DMS79 (cell line): ENCODE measurements around the gene SNRNP200.
"Not testable (repeated sequence)": the region's sequence is repeated elsewhere in the genome, so short reads cannot be mapped to it uniquely, and the experiment has no call there.

Source experiments
- DNase-seq: peaks from one replicate; lab custom pipeline; 2025; lab: John Stamatoyannopoulos, UW

Gene SNRNP200

GRCh38 chr2:96325041-96325883 is 19.9 kb upstream of the SNRNP200 start, which contains the start of gene ITPRIPL1:
Gene ITPRIPL1 (plus strand): TSS chr2:96325317. CDS start chr2:96325840, 523 bp downstream.
- no peak for DNase-seq

DNA sequence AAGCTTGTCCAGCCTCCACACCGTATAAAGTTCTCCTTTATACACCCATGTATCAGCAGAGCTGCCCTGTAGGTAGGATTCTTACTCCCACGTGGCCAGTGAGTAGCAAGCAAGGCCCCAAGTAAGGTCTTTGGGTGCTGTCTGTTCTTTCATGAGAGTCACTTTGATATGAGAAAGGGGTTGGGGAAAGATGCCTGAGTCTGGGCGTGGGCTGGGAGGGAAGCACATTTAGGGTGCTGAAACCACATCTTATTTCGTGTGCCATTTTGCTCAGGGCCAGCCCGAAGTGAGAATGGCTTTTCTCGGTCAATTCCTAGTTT is 19.3 kb upstream of the SNRNP200 start:
- DNase-seq, result no peak

DNA sequence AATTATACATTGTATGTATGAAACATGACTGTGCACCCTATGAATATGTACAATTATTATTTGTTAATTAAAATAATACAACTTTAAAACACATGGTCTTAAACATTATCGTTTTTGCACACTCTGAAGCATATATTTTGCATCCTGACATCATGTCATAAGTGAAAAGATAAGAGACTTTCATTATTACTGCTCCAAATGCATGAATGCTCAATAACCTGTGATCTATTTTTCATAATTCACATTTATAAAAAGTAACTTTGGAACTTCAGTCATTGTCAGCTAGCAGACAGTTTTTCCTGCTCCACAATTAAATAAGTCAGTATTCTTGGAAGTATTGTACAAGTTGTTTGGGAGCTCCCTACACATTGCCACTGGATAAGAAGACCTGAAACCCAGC is 18.5 kb upstream of the SNRNP200 start:
- no peak for DNase-seq

DNA sequence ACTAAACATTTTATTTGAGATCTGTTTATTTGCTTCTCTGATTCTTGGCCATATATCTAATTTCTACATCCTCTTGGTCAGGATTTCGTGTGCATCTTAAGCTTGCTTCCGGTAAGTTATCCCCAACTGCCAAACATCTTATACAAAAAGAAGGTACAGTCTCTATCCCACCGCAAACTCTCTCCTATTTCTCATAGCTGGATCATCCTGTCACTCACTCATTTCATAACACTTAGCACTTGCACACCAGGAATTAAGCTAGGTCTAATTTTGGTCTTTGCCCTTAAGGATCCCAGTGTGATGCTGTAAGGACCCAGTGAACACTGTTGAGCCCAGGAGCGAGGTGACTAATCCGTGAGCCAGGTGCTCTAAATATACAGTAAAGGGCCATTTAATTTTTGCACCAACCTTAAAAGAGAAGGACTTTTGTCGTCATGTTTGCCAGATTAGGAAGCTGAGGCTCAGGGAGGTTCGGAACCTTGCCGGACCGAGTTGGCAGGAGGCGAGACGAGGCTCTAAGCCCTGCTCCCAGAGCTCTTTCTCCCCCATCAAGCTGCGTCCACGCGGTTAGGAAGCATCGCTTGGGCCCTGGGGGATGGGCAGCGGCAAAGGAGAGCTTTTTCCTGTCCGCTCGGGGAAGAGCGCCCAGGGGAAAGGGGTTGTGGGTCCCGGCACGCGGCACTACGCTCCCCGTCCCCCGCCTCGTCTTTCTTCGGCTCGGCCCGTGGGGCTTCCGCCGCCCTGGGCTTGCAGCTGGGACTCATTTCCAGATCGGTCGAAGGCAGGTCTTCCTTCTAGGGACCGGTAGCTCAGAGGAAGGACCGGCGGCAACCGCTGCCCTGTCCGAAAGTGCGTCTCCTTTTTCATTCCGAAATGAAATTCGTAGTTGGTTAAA is 15.6 kb upstream of the SNRNP200 start:
- DNase-seq, result no peak

DNA sequence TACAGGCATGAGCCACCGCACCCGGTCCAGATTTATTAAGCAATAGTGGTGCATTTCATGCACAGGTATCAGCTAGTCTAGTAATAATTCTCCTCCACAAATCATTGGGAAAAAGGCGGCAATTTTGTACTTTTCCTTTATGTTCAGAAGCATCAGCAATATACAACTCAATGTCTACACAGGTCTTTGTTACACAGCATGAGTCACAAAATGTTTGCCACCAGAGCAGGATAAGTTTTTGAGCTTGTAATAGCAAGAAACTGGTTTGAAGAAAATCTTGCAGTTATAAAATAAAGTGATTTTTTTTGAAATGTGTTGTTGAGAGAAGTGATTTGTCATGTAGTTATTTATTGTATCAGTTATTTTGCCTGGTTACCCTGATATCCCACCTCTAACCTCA is 15.0 kb upstream of the SNRNP200 start:
- DNase-seq, result no peak

DNA sequence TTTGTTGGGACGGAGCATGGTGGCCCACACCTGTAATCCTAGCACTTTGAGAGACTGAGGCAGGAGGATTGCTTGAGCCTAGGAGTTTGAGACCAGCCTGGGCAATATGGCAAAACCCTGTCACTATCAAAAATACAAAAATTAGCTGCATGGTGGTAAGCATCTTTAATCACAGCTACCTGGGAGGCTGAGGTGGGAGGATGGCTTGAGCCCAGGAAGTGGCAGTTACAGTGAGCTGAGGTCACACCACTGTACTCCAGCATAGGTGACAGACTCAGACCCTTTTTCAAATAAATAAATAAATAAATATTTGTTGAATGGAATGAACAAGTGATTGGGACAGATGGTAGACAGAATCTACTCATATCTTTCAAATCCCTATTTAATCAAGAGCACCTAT is 14.1 kb upstream of the SNRNP200 start:
- no peak for DNase-seq

DNA sequence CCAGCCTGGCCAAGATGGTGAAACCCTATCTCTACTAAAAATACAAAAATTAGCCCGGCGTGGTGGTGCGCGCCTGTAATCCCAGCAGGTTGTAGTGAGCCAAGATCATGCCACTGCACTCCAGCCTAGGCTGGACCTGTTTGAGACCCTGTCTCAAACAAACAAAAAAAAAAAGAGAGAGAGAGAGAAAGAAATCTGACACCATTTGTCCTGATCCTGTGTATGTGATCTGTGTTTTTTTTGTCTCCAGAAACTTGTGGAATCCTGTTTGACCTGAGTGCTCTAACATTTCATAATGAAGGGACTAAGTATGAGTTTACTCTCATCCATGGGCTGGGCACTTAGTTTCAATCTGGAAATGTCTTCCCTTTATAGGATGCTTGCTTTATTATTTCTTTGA is 13.4 kb upstream of the SNRNP200 start:
- DNase-seq, result no peak

- no peak for DNase-seq
These were observed 12.2 kb upstream of the SNRNP200 start for GRCh38 chr2:96317584-96317997.

DNA sequence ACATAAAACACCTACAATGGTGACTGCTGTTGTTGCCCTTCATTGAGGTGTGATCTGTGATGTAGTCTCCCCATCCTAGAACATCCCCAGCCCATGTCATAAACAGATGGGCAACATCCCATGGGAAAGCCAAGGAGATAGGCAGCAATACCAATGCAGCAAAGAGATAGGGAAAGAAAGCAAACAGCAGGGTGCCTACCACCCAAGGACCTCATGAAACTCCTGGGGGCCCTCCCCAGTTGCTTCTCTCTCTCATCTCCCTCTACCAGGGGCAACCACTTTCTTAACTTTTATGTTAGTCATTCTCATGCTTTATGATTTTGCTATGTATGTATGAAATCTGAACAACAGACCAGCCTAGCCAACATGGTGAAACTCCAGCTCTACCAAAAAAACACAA is 11.7 kb upstream of the SNRNP200 start:
- no peak for DNase-seq

DNA sequence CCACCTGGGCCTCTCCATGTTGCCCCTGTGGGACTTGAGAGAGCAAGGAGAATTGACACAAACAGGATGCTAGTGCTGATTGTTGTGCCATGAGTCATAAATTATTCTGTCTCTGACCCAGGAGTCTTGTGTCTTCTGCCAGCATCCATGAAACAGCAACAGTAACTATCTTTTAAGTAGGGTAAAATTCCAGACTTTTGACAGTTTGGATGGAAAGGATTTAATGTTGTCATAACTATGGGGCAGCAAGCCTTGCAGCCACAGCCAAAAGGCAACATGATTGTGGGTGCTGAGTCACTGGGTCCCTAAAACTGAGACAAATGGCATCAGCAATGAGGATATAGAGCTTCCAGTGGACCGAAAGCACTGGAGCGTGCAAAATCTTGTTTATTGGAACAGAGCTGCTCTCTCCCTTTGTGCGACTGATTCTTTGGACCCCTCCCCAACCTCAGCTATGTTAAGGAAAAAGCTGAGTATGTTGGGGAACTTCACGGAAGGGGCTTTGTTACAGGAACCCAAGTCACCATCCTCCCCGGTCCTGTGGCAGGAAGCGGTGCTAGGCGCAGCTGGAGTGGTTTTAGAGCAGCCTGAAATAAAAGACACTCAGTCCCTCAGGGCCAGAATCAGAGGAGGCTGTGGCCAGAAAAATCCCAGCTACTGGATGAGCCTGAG is 10.2 kb upstream of the SNRNP200 start:
- no peak for DNase-seq

DNA sequence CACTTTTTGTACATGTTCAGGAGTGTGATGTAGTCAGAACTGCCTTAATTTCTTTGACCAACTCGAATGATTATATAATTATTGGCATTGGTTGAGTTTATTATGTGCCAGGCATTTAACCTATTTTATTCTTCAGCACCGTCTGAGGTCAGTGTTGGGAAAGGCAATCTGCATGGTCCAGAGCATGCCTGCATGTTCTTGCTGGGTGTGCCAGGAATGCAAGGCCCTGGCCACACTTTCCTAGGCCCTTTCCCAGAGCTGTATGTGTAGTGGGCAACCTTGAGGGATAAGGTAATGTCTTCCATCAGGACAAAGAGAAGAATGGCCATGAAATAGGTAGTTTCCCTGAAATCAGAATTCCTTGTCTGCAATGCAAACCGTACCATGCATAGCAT is 9.7 kb upstream of the SNRNP200 start:
- DNase-seq, result no peak

- no peak for DNase-seq
These were observed 2.9 kb upstream of the SNRNP200 start for GRCh38 chr2:96308248-96308647.

DNA sequence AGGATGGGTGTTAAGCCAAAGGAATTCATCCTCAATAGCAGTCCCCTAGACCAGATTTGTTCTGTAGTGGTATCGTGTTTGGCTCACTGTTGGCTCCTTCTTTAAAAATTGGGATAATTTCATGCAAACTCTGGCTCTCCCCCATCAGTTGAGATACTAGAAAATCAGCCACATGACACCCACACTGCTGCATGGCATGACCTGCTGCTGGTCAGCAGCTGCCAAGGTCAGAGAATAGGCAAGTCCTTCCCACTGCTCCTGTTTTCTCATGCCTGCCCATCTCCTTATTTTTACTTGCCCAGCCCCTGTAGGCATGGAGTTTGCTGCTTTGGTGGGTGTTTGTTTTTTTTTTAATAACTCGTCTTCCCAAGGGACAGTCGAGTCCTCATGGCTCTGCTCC is 1.0 kb upstream of the SNRNP200 start:
- DNase-seq, result no peak

DNA sequence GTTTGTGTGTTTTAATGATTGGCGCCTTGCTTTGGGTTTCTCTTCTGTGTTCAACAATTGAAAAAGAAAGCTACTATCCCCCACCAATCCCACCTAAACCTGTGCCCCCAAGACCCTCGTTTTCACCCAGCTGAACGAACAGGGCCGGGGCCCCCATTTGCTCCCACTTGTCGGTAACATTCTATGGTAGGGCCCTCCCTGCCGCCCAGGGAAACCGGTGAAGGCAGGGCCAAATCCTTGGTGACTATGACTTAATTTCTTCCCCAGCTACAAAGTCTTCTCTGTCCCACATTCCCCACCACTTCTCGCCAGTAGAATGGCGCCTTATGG is 598 bp upstream of the SNRNP200 start:
- DNase-seq, result no peak

DNA sequence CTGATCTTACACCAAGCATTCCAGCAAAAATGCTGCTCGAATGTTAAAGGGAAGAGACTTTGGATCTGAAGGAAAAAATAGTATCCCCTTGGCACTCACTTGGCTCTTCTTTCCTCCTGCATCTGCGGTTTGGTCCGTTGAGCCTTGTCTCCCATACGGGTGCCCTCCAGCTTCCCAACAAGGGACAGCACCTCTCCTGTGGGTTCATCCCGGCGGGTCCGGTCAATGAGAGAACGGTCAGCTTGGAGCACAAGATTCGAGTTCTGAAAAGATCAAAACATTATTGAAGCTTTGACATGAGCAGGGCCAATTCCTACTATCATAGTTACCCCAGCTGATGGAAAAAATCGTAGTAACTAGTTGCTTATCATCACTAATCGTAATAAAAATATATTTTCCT is 740 bp downstream of the SNRNP200 start:
- DNase-seq, result no peak

GRCh38 chr2:96301865-96302264 is 3.5 kb downstream of the SNRNP200 start:
- DNase-seq, result no peak

DNA sequence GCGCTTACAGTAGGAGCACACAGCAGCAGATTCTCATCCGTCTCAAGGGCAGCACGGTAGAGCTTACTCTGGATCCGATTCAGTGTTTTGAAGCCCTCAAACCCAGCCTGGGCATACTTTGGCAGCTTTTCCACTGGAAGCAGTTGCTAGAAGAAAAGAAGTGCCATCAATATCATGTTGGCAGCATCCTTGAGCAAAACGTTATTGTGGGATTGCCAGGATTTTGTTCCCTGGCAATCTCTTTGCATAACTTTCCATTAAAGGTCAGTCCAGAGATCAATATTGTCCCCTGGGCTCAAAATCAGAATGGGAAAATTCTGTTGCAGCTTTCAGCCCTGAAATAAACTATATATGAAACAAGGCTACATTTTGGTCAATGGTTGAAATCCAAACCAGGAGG is 8.4 kb downstream of the SNRNP200 start:
- DNase-seq, result no peak

DNA sequence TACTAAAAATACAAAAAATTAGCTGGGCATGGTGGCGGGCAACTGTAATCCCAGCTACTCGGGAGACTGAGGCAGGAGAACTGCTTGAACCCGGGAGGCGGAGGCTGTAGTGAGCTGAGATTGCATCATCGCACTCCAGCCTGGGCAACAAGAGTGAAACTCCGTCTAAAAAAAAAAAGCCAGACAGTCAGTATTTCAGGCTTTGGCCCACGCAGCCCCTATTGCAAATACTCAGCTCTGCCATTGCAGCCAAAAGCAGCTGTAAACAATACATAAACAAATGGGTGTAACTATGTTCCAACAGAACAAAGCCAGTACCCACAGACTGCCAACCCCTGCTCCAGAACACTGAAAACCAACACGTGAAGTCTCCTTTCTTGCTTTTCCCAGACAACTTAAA is 11.1 kb downstream of the SNRNP200 start:
- not testable (repeated sequence) for DNase-seq

DNA sequence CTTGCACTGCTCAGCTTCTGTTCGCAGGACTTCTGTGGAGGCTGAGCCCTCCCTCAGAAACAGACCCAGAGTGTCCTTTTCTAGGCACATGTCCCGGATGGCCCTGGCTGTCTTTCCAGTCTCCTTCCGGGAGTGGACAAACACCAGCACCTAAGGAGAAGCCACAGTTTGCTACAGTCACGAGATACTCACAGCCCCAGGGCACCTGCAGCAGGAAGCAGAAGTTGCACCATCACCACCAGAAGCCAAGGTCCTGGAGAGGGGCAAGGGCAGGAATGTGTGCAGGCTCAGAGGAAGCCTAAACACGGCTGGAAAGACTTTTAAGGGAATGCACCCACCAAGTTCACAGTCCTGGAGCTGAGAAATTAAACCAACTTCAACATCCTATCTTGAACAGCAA is 13.6 kb downstream of the SNRNP200 start:
- DNase-seq, result no peak

GRCh38 chr2:96287273-96287856 is 18.0 kb downstream of the SNRNP200 start:
- no peak for DNase-seq

GRCh38 chr2:96276787-96277499 is 28.4 kb downstream of the SNRNP200 start:
- no peak for DNase-seq
